NCI-H69 (cell line): ENCODE results near the gene CCDC24.
A peak's percentile ranks its signal among the peaks of the same experiment; 100 is the strongest.

ENCODE experiments used
- DNase-seq: peaks from one replicate; lab custom pipeline; 2025; lab: John Stamatoyannopoulos, UW

Gene CCDC24

GRCh38 chr1:44025816-44026215 lies 34.4 kb downstream of the CCDC24 start:
- peak; percentile 62 for DNase-seq

GRCh38 chr1:44027320-44027719 lies 35.9 kb downstream of the CCDC24 start:
- no peak for DNase-seq

GRCh38 chr1:44029260-44029910 lies 38.0 kb downstream of the CCDC24 start:
- DNase-seq: peak; percentile 69

- DNase-seq: peak; percentile 92
These were observed 38.7 kb downstream of the CCDC24 start for GRCh38 chr1:44029911-44030604.

- DNase-seq: peak; percentile 66
These were observed 39.3 kb downstream of the CCDC24 start for GRCh38 chr1:44030605-44031251.

DNA sequence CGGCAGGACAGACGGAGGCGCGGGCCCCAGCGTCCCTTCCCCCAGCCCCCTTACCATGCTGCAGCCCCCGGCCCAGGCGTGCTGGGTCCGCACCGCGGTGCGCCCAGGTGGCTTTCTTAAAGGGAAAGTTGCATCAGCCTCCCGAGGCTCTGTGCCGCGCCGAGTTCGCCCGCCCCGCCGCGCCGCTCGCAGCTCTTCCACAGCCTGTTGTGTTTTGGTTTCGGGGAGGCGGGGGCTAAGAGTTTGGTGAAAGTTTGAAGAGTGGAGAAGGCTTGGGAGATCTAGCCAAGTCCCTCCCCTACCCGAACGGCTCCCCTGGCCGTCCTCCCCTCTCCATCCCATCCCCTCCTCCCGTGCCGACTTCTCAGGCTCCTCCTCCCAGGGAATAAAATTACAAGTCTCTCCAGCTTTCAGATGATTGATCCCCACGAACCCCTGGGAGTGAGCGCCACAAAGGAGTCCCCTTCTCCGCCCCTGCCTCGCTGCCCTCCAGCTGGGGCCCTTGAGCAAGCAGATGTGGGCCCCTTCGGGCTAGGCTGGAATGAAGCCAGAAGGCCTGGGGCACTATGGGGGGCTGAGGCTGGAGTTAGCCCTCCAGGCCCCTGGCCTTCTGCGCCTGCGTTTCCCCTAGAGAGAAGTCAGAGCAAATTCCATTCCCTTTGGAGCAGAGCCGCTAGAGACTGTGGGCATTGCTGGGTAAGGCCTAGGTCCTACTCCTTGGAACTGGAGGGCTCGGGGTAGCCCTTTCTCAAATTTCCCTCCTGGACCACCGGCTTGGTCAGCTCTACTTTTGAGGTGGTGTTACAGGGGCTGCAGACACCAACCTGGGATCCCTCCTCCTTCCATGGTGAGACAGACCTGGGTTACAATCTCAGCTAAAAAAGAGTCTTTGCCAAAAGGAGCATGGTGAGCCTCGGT lies 40.1 kb downstream of the CCDC24 start, which contains the start of gene SLC6A9:
SLC6A9 (minus strand) TSS at position 211 of the 918 bp plus-strand sequence. CDS start 7,185 bp downstream, outside the sequence.
- peak; percentile 75 for DNase-seq

DNA sequence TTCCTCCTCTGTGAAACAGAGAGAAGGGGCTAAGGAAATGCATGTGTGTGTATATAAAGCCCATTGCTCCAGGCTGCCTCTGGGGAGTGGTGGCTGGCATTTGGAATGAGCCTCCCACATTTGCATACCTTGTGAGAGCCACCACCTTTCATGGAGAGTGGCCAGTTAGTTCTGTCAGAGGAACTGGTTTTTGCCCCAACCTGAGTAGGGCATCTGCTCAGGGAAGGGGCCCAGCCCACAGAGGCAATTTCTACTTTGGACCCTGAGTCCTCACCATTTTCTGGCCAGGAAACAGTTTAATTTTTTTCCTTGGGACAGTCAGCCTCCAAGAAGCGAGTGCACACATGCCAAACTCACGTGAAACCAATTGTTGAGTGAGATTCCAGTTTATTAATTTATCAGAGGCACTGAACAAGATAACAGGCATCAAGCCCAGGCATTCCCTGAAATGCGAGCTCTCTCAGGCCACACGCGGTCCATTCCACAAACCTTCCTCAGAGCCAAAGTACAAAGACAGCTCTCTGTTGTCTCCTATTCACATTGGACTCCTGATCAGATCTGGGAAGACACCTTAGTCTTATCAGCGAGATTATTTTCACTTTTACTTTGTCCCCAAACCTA lies 40.9 kb downstream of the CCDC24 start:
- DNase-seq: peak; percentile 8

GRCh38 chr1:44033041-44033575 lies 41.7 kb downstream of the CCDC24 start:
- DNase-seq: no peak

DNA sequence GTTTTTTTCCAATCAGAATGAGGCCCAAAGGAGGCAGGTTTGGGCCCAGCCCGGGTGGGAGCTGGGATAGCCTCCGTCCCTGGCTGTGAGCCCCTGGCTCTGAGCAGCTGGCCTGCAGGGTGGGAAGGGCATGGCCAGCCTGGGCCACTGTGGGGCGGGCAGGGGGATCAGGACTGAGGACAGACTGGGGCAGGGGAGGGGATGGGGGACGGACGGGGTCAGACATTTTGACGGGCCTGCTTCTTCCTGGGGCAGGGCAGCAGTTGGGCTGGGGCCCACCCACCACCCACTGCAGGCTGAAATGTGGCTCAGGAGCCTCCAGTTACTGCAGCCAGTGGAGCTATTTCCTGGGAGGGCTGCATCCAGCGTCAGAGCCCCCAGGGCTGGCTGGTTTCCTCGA lies 42.4 kb downstream of the CCDC24 start:
- no peak for DNase-seq

- no peak for DNase-seq
These were observed 43.0 kb downstream of the CCDC24 start for GRCh38 chr1:44034423-44034822.

GRCh38 chr1:44034976-44035716 lies 43.7 kb downstream of the CCDC24 start:
- DNase-seq: no peak

GRCh38 chr1:44035726-44036408 lies 44.5 kb downstream of the CCDC24 start:
- DNase-seq: peak; percentile 22

- DNase-seq: peak; percentile 79
These were observed 45.2 kb downstream of the CCDC24 start for GRCh38 chr1:44036409-44037139.

DNA sequence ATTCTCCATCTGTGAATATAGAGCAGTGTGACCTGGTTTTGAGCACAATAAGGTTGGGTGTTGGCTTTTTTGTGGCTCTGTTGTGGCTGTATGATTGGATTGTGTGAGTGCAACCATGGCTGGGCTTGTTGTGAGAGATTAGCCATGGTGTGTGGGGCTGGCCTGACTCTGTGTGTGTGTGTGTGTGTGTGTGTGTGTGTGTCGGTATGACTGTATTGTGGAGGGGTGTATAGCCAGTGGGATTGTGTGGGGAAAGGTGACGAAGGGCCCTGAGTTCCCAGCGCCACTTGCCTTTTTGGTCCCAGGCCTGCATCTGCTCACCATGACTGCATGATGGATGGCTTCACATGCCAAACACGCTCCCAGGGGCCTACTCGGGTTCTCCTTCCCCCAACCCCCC lies 45.8 kb downstream of the CCDC24 start:
- DNase-seq: peak; percentile 74

DNA sequence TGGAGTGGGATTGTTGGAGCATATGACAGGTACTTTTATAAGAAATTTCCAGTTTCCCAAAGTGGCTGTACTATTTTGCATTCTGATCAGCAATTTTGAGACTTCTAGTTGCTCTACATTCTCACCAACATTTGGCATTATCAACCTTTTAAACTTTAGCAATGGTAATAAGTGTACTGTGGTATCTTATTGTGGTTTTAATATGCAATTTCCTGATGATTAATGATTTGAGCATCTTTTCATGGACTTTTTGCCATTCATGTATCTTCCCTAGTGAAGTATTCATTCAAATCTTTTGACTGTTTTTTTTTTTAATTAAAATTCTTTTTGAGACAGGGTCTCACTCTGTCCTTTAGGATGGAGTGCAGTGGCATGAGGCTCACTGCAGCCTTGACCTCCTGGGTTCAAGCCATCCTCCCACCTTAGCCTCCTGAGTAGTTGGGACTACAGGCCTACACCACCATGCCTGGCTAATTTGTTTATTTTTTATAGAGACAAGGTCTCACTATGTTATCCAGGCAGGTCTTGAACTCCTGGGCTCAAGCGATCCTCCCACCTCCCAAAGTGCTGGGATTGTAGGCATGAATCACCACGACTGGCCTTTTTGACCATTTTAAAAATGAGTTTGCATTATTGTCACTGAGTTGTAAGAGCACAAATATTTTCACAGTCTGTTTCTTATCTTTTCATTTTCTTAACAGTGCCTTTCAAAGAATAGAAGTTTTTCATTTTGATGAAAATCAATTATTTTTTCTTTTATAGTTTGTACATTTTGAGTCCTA lies 47.7 kb downstream of the CCDC24 start:
- no peak for DNase-seq

DNA sequence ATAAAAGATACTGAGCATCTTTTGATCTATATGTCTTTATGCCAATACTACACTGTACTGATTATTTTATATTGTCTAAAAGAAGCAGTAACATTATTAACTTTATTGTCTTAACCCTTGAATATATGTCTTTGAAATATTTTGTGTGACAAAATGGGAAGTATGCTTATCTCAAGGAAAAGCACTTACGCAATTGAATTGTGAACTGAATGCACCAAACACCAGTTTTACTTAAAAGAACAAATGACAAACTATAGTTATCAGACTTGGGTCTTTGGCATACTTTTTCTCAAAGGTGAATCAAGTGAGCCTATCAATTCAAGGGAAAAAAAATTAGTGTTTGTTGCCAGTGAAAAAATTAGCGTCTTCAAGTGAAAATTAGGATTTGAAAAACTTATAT lies 49.0 kb downstream of the CCDC24 start:
- DNase-seq: no peak

DNA sequence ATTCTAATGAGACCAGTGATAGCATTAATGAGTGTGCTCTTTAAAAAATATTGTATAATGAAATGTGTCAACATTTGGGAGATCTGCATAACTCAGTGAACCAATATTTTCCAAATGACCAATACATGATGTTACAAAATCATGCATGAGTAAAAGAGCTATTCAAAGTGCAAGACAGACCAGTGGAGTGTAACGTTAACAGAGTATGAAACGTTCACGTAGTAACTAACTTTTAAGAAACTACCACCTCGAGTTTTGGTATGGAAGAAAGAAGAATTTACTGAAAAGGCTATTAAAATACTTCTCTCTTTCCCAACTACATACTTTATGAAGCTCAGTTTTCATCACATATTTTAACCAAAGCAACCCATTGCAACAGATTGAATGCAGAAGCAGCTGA lies 49.4 kb downstream of the CCDC24 start:
- no peak for DNase-seq
